OCI-LY3 (cell line): ENCODE results near the gene C18orf63.

Source experiments
- H2AFZ ChIP-seq: fragments of 200-600, 300-600 bp; shearing (Covaris generic); 2 replicates; pipeline ENCODE4 v1.6.0; 2014; ENCODE audit warnings: antibody characterized with exemption, low read depth, low read length
- H3K27ac ChIP-seq: fragments of 200-600, 300-600 bp; sonication (generic); 2 replicates; pipeline ENCODE4 v1.5.1; 2014; ENCODE audit warnings: mild to moderate bottlenecking, low read length, moderate library complexity, mixed read lengths
- H3K27me3 ChIP-seq: fragments of 200-600, 300-600 bp; sonication (generic); 2 replicates; pipeline ENCODE4 v1.6.1; 2014; ENCODE audit warnings: low read depth, low read length, mixed read lengths
- H3K36me3 ChIP-seq: fragments of 200-600, 300-600 bp; sonication (generic); replicated peaks from 2 replicates; pipeline ENCODE3; 2014; ENCODE audit warnings: low read depth, low read length, mixed read lengths
- H3K4me1 ChIP-seq: fragments of 300-600, 200-600 bp; sonication (generic); 2 replicates; pipeline ENCODE4 v1.6.1; 2014; ENCODE audit warnings: low read length, mixed read lengths
- H3K4me2 ChIP-seq: fragments of 200-600, 300-600 bp; sonication (generic); 2 replicates; pipeline ENCODE4 v1.6.1; 2014; ENCODE audit warnings: low read length, mixed read lengths
- H3K4me3 ChIP-seq: fragments of 300-600, 200-600 bp; sonication (generic); 2 replicates; pipeline ENCODE4 v1.5.1; 2014; ENCODE audit warnings: antibody characterized with exemption, mild to moderate bottlenecking, low read length, moderate library complexity
- H3K79me2 ChIP-seq: fragments of 300-600, 200-600 bp; shearing (Covaris generic); 2 replicates; pipeline ENCODE4 v1.6.1; 2014; ENCODE audit warnings: mild to moderate bottlenecking, low read length, mixed read lengths
- H3K9ac ChIP-seq: fragments of 300-600, 200-600 bp; shearing (Covaris generic); 2 replicates; pipeline ENCODE4 v1.6.0; 2014; ENCODE audit warnings: mild to moderate bottlenecking, low read length, moderate library complexity
- H3K9me3 ChIP-seq: fragments of 200-600, 300-600 bp; shearing (Covaris generic); 2 replicates; pipeline ENCODE4 v1.6.1; 2014; ENCODE audit warnings: low read length, mixed read lengths; ENCODE audit not compliant: insufficient read depth
- H4K20me1 ChIP-seq: fragments of 200-600, 300-600 bp; sonication (generic); 2 replicates; pipeline ENCODE4 v1.6.1; 2016; ENCODE audit warnings: low read length, mixed read lengths; ENCODE audit not compliant: insufficient read depth
- EZH2phosphoT487 ChIP-seq: fragments of 200-600 bp; shearing (Covaris generic); IDR thresholded peaks from 2 replicates; pipeline ENCODE4 v1.6.1; 2018; ENCODE audit warnings: antibody characterized with exemption, mixed run types, low read depth
- TF ChIP-seq, protein P1 (sequence below): fragments of 200-600, 300-600 bp; sonication (generic); IDR thresholded peaks from 2 replicates; pipeline ENCODE4 v1.5.1; 2014; ENCODE audit warnings: antibody characterized with exemption, low read length, low read depth

The C18orf63 gene

DNA sequence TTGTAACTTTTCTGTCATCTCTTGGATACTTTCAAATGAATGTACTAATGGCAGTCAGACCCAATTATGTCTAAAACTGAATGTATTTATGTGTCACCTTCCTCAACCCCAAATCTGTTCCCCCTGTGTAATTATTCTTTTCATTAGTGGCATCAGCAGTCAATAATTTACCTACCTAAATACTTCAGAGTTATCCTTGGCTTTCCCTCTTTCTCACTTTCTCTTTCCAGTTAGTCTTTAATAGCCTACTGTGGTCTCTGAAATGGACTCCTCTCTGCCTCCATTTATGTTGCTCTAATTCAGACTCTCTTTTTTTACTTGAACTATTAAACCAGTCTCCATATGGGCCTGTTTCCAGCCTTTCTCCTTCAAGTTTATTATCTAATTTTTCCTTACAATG, 21.0 kb downstream of the C18orf63 start:
- H3K27ac ChIP-seq = no peak overlapping the region
- TF ChIP-seq, protein P1, sequence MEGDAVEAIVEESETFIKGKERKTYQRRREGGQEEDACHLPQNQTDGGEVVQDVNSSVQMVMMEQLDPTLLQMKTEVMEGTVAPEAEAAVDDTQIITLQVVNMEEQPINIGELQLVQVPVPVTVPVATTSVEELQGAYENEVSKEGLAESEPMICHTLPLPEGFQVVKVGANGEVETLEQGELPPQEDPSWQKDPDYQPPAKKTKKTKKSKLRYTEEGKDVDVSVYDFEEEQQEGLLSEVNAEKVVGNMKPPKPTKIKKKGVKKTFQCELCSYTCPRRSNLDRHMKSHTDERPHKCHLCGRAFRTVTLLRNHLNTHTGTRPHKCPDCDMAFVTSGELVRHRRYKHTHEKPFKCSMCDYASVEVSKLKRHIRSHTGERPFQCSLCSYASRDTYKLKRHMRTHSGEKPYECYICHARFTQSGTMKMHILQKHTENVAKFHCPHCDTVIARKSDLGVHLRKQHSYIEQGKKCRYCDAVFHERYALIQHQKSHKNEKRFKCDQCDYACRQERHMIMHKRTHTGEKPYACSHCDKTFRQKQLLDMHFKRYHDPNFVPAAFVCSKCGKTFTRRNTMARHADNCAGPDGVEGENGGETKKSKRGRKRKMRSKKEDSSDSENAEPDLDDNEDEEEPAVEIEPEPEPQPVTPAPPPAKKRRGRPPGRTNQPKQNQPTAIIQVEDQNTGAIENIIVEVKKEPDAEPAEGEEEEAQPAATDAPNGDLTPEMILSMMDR = no peak
- no peak for TF ChIP-seq EZH2phosphoT487
- peaks cover 18% of the 10 kb centered on the region for H3K4me1 ChIP-seq
- peaks cover 13% of the 10 kb centered on the region; the same call in 1 of the 2 replicates for H3K9me3 ChIP-seq
- no peak overlapping the region for H3K4me2 ChIP-seq
- peaks cover 9% of the 10 kb centered on the region for H3K36me3 ChIP-seq
- no peak overlapping the region for H3K9ac ChIP-seq
- no peak overlapping the region for H2AFZ ChIP-seq
- H3K79me2 ChIP-seq = no peaks in the 10 kb centered on the region
- H3K4me3 ChIP-seq = no peak overlapping the region
- peaks cover 16% of the 10 kb centered on the region; the same call in 1 of the 2 replicates for H3K27me3 ChIP-seq
- H4K20me1 ChIP-seq = no peaks in the 10 kb centered on the region

DNA sequence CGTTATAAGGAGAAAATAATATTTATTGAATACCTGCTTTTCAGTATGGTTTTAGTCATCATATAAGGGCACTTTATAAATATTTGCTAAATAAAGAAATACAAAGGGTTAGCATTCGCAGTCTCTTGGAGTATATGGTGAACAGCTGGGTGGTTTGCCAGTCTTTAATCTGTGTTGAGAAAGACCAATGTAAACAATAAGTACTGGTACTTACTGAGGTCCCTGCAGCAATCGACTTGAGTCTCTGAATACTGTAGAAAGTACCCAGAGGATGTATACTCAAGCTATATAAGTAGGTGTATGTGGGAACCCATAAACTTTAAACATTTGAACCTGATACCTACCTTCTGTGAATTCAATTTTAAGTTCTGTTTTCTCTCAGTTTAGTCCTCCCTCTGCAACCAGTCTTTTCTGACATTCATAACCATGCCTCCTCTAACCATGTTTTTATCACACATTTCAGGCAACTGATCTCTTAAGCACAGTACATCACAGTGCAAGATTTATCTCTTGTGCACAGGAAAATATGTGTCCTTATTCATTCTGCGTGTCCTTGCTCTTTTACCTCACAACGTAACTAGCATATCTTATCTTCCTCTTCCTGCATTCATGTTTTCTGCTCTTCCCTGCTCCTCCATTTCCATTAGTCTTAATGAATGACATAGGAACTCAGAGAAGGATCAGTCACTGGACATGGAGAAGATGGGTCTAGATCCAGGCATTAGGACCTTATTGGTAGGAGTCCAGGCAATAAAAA, 21.7 kb downstream of the C18orf63 start:
- Histone ChIP-seq H4K20me1 (no peaks in the 10 kb centered on the region), H3K27me3 (peaks cover 16% of the 10 kb centered on the region; the same call in 1 of the 2 replicates), H3K9ac (no peak overlapping the region), H3K4me3 (no peak overlapping the region), H3K9me3 (peaks cover 13% of the 10 kb centered on the region; the same call in 1 of the 2 replicates), H3K36me3 (peaks cover 9% of the 10 kb centered on the region), H3K4me2 (no peak overlapping the region), H3K27ac (no peak overlapping the region), H2AFZ (no peak overlapping the region), H3K4me1 (peaks cover 18% of the 10 kb centered on the region), H3K79me2 (no peaks in the 10 kb centered on the region)
- TF ChIP-seq, protein P1 = no peak
- TF ChIP-seq EZH2phosphoT487 = no peak

DNA sequence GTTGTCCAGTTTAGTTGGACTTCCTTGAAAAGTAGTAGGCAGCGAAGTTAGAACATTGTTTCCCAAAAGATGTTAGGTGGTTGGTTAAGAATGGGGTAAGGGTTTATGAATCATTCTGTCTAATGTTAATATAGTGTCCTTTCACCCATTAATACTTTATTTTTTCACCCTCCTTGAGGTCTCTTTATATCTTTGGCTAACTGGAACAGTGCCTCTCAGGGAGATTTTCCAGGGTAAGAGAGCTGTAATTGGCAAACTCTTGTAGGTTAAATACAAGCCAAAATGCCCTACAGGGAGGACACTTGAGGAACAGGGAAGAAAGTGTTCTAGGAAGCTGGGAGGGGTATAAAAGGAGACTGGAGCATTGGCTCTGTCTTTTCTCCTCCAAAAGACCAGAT, 22.3 kb downstream of the C18orf63 start:
- no peak overlapping the region for H3K4me3 ChIP-seq
- TF ChIP-seq, protein P1 = no peak
- no peak for TF ChIP-seq EZH2phosphoT487
- peaks cover 16% of the 10 kb centered on the region; the same call in 1 of the 2 replicates for H3K27me3 ChIP-seq
- H3K9me3 ChIP-seq = peaks cover 10% of the 10 kb centered on the region; the same call in 1 of the 2 replicates
- H4K20me1 ChIP-seq = no peaks in the 10 kb centered on the region
- H3K4me2 ChIP-seq = no peak overlapping the region
- H2AFZ ChIP-seq = no peak overlapping the region
- peaks cover 18% of the 10 kb centered on the region for H3K4me1 ChIP-seq
- H3K36me3 ChIP-seq = peaks cover 7% of the 10 kb centered on the region
- no peak overlapping the region for H3K9ac ChIP-seq
- no peaks in the 10 kb centered on the region for H3K79me2 ChIP-seq
- H3K27ac ChIP-seq = no peak overlapping the region

DNA sequence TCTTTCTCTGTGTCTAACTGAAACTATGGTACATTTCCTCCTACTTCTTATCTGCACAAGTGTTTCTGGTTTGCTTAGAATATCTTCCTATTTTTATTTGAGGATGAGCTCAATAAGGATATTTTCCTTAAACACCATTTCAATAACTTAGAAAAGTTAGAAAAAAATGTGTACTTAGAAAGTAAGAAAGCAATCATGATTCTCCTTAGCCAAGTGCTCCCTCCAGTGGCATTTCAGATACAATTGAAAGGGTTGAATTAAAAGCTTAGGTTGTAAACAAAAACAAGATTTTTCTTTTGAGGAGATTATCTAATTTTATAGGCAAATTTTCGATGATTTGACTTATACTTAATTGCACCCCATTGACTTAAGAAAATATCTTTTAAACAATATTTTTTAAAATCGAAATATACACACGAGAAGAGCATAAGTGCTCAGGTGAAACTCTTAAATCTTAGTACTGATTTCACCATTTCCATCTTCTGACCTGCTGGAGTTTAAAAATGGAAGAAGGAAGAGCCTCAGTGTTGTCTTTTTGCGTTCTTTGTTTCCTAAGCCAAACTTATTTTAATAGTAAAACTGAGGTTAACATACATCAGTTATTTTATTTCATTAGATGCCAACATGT, 26.9 kb downstream of the C18orf63 start:
- TF ChIP-seq, protein P1 = peak; percentile 98
- no peak for TF ChIP-seq EZH2phosphoT487

More for the DNA sequence above, 26.9 kb downstream of the C18orf63 start:
- Histone ChIP-seq H3K9me3 (no peaks in the 10 kb centered on the region), H3K36me3 (no peaks in the 10 kb centered on the region), H3K4me1 (no peaks in the 10 kb centered on the region), H4K20me1 (no peaks in the 10 kb centered on the region), H3K4me2 (no peak overlapping the region), H3K27me3 (peaks cover 28% of the 10 kb centered on the region), H3K27ac (no peak overlapping the region), H3K9ac (no peak overlapping the region), H3K4me3 (no peak overlapping the region), H2AFZ (no peak overlapping the region), H3K79me2 (no peaks in the 10 kb centered on the region)
